Measurements from ENCODE around the gene PRMT9.

The PRMT9 gene

GRCh38 chr4:147678796-147679549 is 5.0 kb downstream of the PRMT9 start:
- no peak for DNase-seq

- no peak for DNase-seq
Measured at GRCh38 chr4:147678106-147678505, 5.9 kb downstream of the PRMT9 start.

DNA sequence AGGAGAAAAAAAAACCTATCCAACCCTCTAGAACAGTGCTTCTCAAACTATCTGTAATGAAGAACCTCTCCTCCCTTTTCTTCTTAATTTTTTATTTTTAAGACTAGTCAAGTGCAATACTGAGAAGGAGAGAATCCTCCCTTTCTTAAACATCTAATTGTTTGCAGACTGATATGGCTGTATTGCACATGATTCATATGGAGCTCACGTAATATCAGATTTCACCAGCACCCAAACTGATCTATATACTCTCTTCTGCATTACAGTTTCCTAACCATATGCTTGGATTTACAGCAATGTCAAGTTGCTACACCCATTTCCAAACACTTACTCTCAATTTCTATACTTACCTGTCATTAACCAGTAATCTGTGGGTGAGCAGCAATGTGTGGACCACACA is 9.5 kb downstream of the PRMT9 start:
- DNase-seq = no peak

DNA sequence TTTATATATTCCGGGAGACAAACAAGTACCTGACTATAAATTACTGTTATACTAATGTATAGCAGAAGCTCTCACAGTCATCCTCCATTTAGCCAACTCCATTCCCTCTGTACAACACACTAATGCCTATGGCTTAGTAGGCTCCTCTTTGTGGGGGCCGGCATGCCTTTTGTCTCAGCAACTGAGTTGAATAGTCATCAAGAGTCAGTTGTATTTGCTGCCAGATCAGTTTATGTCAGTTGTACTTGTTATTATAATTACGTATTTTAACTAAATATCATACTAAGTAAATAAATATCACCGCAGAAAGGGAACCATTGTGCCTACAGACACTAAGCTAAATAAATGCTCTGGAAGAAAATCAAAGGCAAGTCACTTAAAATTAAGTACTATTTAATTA is 9.9 kb downstream of the PRMT9 start:
- no peak for DNase-seq

GRCh38 chr4:147658501-147658900 is 25.5 kb downstream of the PRMT9 start:
- no peak for DNase-seq

- DNase-seq = no peak
Measured at GRCh38 chr4:147655639-147656038, 28.3 kb downstream of the PRMT9 start.

DNA sequence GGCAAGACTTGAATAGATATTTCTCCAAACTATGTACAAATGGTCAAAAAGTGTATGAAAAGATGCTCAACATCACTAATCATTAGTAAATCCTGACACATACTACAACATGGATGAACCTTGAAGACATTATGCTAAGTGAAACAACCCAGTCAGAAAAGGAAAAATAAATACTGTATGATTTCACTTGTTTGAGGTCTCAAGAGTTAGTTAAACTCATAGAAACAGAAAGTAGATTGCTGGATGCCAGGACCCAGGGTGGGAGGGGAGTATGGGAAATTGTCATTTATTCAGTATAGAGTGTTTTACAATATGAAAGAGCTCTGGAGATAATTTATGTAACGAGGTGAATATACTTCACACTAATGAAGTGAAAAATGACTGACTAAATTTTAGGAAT is 32.4 kb downstream of the PRMT9 start:
- no peak for DNase-seq

GRCh38 chr4:147648656-147649055 is 35.3 kb downstream of the PRMT9 start:
- no peak for DNase-seq

GRCh38 chr4:147645099-147645498 is 38.9 kb downstream of the PRMT9 start:
- DNase-seq = no peak

DNA sequence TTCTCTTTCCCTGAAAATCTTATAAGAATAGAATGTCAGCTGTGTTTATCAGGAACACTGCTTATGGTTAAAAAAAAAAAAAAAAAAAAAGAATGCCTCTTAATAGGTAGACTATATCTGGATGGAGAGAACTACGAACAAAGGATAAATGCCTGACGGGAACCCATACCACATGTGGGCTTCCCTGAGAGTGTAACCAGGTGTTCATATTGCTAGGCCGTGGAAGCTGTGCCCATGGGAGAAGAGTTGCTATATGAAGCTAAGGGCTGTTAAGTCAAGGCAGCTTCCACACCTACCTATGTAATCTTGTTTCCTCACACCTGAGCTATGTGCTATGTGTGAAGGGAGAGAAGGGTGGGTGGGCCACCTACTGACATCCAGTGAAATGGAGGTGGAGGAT is 39.5 kb downstream of the PRMT9 start:
- DNase-seq = no peak

DNA sequence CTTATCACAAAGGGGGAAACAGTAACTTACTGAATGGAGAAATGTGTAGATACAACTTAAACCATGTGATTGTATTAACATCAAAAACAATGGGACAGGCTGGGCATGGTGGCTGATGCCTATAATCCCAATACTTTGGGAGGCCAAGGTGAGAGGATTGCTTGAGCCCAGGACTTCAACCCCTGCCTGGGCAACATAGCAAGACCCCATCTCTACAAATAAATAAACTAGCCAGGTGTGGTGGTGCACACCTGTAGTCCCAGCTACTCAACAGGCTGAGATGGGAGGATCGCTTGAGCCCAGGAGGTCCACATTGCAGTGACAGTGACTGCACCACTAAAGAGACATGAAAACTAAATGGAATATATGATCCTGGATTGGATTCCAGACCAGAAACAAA is 40.3 kb downstream of the PRMT9 start:
- no peak for DNase-seq

DNA sequence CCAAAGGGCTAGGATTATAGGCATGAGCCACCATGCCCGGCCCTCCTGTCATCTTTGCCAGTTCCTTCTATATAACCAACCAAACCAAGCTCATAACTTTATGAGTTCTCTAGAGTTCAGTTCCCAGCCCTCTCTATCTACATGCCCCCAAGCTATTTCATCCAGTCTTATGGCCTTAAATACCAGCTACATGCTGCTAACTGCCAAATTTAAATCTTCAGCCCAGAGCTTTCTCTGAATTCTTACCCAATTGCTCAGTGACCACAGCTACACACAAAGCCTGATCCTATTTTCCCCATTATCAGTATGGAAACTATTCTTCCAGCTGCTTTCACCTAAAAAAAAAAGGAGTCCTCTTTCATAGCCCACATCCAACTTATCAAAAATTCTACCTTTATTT is 43.6 kb downstream of the PRMT9 start:
- no peak for DNase-seq

DNA sequence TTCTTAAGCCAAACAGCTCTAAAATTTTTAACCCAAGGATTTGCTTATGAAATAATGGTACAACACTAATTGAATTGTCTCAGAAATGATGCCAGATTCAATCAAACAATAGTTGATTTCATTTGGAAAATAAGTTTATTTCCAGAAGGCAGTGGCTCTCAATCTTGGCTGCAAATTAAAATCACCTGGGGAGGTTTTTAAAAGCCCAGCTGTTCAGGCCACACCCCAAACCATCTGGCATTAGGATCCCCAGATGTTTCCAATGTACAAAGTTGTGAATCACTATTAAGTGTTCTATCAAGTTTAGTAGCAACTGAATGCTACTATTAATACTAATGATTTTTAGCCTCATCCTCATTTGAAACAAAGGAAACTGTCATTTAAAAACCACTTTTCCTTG is 44.6 kb downstream of the PRMT9 start:
- no peak for DNase-seq

DNA sequence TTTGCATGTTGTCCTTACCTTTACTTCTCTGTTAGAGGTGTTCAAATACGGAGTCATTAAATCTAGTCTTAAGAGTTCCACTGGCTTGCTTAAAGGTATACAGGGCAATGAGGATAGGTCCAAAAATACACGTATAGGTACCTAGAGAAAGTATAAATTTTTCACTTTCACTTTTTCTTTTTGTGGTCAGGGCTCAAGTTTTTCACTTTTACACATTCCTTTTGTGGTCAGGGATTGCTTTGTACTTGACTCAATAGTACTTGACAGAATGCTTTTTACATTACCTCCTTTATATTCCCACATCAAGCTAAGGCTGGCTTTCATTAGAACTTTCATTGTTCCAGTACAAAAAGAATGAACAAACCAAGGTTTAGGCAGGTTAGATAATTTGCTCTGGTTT is 45.0 kb downstream of the PRMT9 start:
- DNase-seq = no peak

DNA sequence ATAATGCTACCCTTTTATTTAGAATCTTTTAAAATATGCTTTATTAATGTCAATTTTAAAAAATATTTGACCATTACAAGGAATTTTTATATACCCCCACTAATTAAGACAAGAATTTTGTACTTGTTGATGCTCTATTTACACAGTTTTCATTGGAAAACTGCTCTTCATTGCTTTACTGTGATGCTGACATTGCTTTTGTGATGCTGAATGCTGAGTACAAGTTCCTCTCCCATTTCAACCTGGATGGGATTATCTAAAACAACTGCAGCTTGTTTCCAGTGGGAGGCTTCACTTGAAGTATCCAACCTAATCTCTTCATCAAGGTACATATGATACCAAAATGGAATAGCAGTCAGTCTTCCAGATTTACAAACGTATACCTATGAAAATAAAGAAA is 45.6 kb downstream of the PRMT9 start:
- DNase-seq = no peak

- no peak for DNase-seq
Measured at GRCh38 chr4:147635348-147635747, 48.6 kb downstream of the PRMT9 start.

- no peak for DNase-seq
Measured at GRCh38 chr4:147633643-147634042, 50.3 kb downstream of the PRMT9 start.

DNA sequence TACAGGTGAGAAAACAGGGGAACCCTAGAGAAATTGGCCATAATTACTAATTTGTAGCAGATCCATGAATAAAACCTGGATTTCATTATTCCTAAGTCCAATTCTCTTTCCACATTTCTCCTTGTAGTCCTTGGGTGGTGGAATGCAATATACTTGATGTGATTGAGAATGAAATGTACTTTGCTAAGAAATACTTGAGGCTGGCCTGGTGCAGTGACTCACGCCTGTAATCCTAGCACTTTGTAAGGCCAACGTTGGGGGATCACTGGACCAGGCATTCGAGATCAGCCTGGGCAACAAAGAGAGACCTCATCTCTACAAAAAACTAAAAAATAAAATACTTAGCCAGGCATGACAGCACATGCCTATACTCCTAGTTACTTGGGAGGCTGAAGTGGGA is 50.9 kb downstream of the PRMT9 start:
- no peak for DNase-seq

GRCh38 chr4:147629783-147630730 is 53.9 kb downstream of the PRMT9 start:
- no peak for DNase-seq

- DNase-seq = no peak
Measured at GRCh38 chr4:147628415-147628814, 55.5 kb downstream of the PRMT9 start.

DNA sequence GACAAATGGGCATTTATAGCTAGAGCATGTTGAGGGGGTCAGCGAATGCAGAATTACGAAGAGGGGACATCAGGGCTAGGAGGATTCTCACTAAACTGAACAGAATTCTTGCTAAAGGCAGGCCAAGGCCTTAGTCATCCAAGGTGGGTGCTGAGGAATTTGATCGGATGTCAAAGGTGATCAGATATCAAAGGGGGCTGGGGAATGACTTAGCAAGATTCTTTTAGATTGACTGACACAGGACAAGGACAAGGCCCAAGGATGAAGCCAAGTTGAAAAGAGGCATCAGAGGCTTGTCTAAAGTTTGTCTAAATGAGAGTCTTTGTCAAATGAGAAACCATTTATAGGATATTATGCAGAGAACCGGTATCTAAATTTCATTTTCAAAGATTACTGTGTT is 57.1 kb downstream of the PRMT9 start:
- no peak for DNase-seq

GRCh38 chr4:147625733-147626132 is 58.2 kb downstream of the PRMT9 start:
- DNase-seq = no peak

DNA sequence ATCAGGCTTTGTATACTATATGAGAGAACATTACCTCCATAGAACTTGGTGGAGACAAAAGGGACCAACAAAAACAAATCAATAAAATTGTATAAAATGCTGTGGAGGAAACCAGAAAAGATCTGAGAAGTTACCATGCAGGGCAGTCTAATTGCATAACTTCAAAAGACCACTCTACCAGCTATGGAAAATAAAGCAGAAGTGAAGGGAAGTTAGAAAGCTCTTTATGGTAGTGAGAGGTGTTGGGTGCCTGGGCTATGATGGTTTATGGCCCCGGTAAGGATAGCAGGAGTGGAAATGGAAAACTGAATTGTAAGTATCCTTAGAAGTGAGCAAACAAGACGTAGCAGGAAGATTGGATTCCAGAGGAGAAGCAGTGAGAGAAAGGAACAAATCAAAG is 63.6 kb downstream of the PRMT9 start:
- no peak for DNase-seq

Data from NCI-H1930 (cell line).